OCI-LY7 (cell line): ENCODE measurements around the gene LRTM1. TPM values are rescaled to one million over a fixed set of nuclear protein-coding genes. Genes with fewer than 3 reads are reported as not detected.

Source experiments
- BruUV-seq: library from RNA; stranded (reverse); fragments of 400-500 nt; replicated peaks from 2 replicates; lab custom pipeline; 2021; lab: Mats Ljungman, UMichigan
- CTCF ChIA-PET: fragments of 300-600 bp; sonication (Branson Sonifier 250); formaldehyde crosslinking; loops from one replicate; lab custom pipeline; 2022; ENCODE audit warnings: antibody characterized with exemption; ENCODE audit not compliant: unreplicated experiment; lab: Charles Lee
- POLR2A ChIA-PET: fragments of 300-600 bp; sonication (Branson Sonifier 250); formaldehyde crosslinking; loops from one replicate; lab custom pipeline; 2022; ENCODE audit warnings: antibody characterized with exemption; lab: Charles Lee
- DNase-seq: peaks from one replicate; pipeline ENCODE4 v3.0.0-alpha.2; 2015; ENCODE audit warnings: low spot score
- H2AFZ ChIP-seq: fragments of 200-600 bp; sonication (generic), shearing (Covaris generic); 2 replicates; pipeline ENCODE4 v1.6.1; 2014; ENCODE audit warnings: mild to moderate bottlenecking, antibody characterized with exemption, low read length, moderate library complexity
- H3K27ac ChIP-seq: fragments of 200-600 bp; sonication (generic); 2 replicates; pipeline ENCODE4 v1.5.1; 2014; ENCODE audit warnings: mixed run types, low read depth, mild to moderate bottlenecking, moderate library complexity, low read length, inconsistent platforms; ENCODE audit not compliant: poor library complexity, severe bottlenecking
- H3K36me3 ChIP-seq: fragments of 200-600 bp; sonication (generic); 2 replicates; pipeline ENCODE4 v1.6.1; 2014; ENCODE audit warnings: mild to moderate bottlenecking, antibody characterized with exemption, low read length, moderate library complexity, mixed read lengths; ENCODE audit not compliant: insufficient read depth
- H3K4me1 ChIP-seq: fragments of 200-600 bp; sonication (generic); 2 replicates; pipeline ENCODE4 v1.5.1; 2014; ENCODE audit warnings: mild to moderate bottlenecking, low read length; ENCODE audit not compliant: insufficient read depth, poor library complexity, severe bottlenecking
- H3K4me2 ChIP-seq: fragments of 200-600 bp; sonication (generic); 2 replicates; pipeline ENCODE4 v1.6.1; 2014; ENCODE audit warnings: mild to moderate bottlenecking, low read length
- H3K4me3 ChIP-seq: fragments of 200-600 bp; sonication (generic); 2 replicates; pipeline ENCODE4 v1.5.1; 2014; ENCODE audit warnings: mild to moderate bottlenecking, low read depth, low read length; ENCODE audit not compliant: poor library complexity, severe bottlenecking
- H3K79me2 ChIP-seq: fragments of 200-600 bp; sonication (generic); 2 replicates; pipeline ENCODE4 v1.6.1; 2016; ENCODE audit warnings: low read depth, mild to moderate bottlenecking, low read length, moderate library complexity, mixed read lengths; ENCODE audit not compliant: insufficient read depth
- H3K9me2 ChIP-seq: fragments of 200-600 bp; sonication (generic); 2 replicates; pipeline ENCODE4 v1.6.1; 2016; ENCODE audit warnings: mild to moderate bottlenecking, low read length, mixed read lengths; ENCODE audit not compliant: insufficient read depth
- H3K9me3 ChIP-seq: fragments of 200-600 bp; sonication (generic); 2 replicates; pipeline ENCODE4 v1.6.1; 2014; ENCODE audit warnings: mild to moderate bottlenecking, mixed run types, low read length, mixed read lengths
- H4K20me1 ChIP-seq: fragments of 200-600 bp; sonication (generic); 2 replicates; pipeline ENCODE4 v1.6.1; 2014; ENCODE audit warnings: mild to moderate bottlenecking, antibody characterized with exemption, low read length, moderate library complexity, mixed read lengths; ENCODE audit not compliant: insufficient read depth
- EZH2phosphoT487 ChIP-seq: fragments of 200-600 bp; sonication (generic); IDR thresholded peaks from 2 replicates; pipeline ENCODE4 v1.6.1; 2018; ENCODE audit warnings: low read depth, borderline replicate concordance, mild to moderate bottlenecking, mixed run types, antibody characterized with exemption, low read length, moderate library complexity, mixed read lengths
- intact Hi-C: fragments of 100-400 bp; cut with micrococcal nuclease; formaldehyde crosslinking; loops from one replicate; pipeline ENCODE4 v1.10.0; 2022; ENCODE audit not compliant: unreplicated experiment
- total RNA-seq, 2 experiments: library from RNA; depleted of rRNA in 1 of 2; stranded (reverse); fragments of >200 nt in 1 of 2; shearing (Covaris generic) in 1 of 2; gene quantifications; 2 replicates each; pipeline ENCODE4 v1.2.3, GENCODE V29; 2014 to 2022
- TF ChIP-seq, protein P1 (sequence below): fragments of 200-600 bp; sonication (generic); conservative IDR thresholded peaks from 2 replicates; pipeline ENCODE4 v1.5.1; 2014; ENCODE audit warnings: mild to moderate bottlenecking, antibody characterized with exemption, low read length, moderate library complexity, mixed read lengths

The LRTM1 gene
- total RNA-seq, 2 experiments from 2014 or later = not detected

DNA sequence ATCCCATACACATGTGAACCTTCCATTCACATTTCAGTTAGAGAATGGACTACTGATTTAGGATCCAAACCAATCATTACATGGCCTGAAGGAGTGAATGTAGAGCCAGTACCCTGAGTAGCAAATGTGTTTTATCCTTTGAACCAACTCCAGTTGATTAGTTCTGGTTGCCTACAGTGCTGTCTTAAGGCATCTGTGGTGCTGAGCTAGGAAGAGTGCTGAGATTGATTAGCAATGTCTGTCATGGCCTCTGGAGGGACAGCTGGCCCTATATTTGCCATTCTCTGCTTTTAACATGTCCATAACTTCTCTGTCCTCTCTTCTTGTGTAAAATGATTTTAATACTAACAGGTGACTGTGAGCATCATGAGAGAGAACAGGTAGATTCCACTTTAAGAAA, 11.1 kb downstream of the LRTM1 start:
- Histone ChIP-seq H3K9me3 (no peaks in the 10 kb centered on the region), H3K4me2 (no peak overlapping the region), H3K36me3 (no peaks in the 10 kb centered on the region), H2AFZ (no peak overlapping the region), H3K9me2 (no peaks in the 10 kb centered on the region), H3K4me1 (no peaks in the 10 kb centered on the region), H3K79me2 (no peaks in the 10 kb centered on the region), H3K4me3 (no peak overlapping the region), H3K27ac (no peak overlapping the region), H4K20me1 (no peaks in the 10 kb centered on the region)
- CTCF ChIA-PET = no interaction called here
- no TSS peak for BruUV-seq
- POLR2A ChIA-PET = no interaction called here
- intact Hi-C loops = no loop called here
- DNase-seq = no peak
- TF ChIP-seq EZH2phosphoT487 = no peak
- TF ChIP-seq, protein P1, sequence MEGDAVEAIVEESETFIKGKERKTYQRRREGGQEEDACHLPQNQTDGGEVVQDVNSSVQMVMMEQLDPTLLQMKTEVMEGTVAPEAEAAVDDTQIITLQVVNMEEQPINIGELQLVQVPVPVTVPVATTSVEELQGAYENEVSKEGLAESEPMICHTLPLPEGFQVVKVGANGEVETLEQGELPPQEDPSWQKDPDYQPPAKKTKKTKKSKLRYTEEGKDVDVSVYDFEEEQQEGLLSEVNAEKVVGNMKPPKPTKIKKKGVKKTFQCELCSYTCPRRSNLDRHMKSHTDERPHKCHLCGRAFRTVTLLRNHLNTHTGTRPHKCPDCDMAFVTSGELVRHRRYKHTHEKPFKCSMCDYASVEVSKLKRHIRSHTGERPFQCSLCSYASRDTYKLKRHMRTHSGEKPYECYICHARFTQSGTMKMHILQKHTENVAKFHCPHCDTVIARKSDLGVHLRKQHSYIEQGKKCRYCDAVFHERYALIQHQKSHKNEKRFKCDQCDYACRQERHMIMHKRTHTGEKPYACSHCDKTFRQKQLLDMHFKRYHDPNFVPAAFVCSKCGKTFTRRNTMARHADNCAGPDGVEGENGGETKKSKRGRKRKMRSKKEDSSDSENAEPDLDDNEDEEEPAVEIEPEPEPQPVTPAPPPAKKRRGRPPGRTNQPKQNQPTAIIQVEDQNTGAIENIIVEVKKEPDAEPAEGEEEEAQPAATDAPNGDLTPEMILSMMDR = no peak

DNA sequence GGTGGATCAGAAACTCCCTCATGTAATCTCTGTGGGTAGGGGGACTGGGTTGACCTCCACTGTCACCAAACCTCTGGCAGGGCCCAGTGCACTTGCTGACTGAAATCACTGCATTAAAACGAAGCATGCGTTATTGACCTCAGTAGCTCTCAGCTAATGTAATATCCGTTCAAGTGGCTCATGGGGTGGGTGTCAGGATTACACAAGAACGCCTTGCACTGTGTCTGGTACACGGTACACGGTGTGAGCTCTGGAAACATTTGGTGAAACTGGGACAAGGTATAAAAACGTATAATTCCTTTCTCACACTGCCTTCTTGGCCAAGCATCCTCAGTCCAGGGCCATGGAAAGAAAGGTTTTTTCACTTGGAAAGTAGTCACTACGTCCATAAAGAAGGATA, 11.9 kb downstream of the LRTM1 start:
- no peaks in the 10 kb centered on the region for H3K36me3 ChIP-seq
- no peak for DNase-seq
- intact Hi-C loops = no loop called here
- CTCF ChIA-PET = no interaction called here
- H3K27ac ChIP-seq = no peak overlapping the region
- H3K4me3 ChIP-seq = no peak overlapping the region
- H3K9me3 ChIP-seq = no peaks in the 10 kb centered on the region
- H2AFZ ChIP-seq = no peak overlapping the region
- H3K9me2 ChIP-seq = no peaks in the 10 kb centered on the region
- H3K79me2 ChIP-seq = no peaks in the 10 kb centered on the region
- H3K4me1 ChIP-seq = no peaks in the 10 kb centered on the region
- H3K4me2 ChIP-seq = no peak overlapping the region
- no peaks in the 10 kb centered on the region for H4K20me1 ChIP-seq
- POLR2A ChIA-PET = no interaction called here
- no peak for TF ChIP-seq EZH2phosphoT487
- TF ChIP-seq, protein P1 = no peak
- no TSS peak for BruUV-seq

DNA sequence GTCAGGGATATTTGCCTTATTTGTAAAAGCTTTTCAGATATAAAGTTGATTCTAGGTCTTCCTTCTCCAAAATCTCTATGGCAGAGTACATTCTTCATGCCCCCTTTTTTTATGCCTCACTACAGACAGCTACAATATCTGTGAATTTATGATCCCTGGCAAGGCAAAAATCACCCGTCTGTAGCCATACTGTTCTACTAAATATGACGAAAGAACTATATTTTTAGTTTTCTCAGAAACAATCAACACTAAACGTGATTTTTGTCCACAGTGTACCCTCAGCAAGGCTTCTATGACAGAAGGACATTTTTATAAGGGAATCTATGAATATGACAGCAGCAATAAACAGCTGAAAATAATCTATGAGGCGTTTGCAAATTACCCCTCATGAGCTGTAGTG, 12.7 kb downstream of the LRTM1 start:
- no TSS peak for BruUV-seq
- POLR2A ChIA-PET = interaction anchor here (0.7 kb wide), 1 partner anchor 1274 kb away, joined by 3 read pairs; no protein-coding TSS in a partner anchor
- TF ChIP-seq, protein P1 = no peak
- Histone ChIP-seq H3K9me3 (no peaks in the 10 kb centered on the region), H3K4me3 (no peak overlapping the region), H2AFZ (no peak overlapping the region), H3K36me3 (no peaks in the 10 kb centered on the region), H3K4me2 (no peak overlapping the region), H3K27ac (no peak overlapping the region), H3K9me2 (no peaks in the 10 kb centered on the region), H3K4me1 (no peaks in the 10 kb centered on the region), H4K20me1 (no peaks in the 10 kb centered on the region), H3K79me2 (no peaks in the 10 kb centered on the region)
- DNase-seq = no peak
- CTCF ChIA-PET = no interaction called here
- intact Hi-C loops = no loop called here
